A549 (cell line): ENCODE data around the gene PDE3B. TPM values are rescaled to one million over a fixed set of nuclear protein-coding genes. Genes with fewer than 3 reads are reported as not detected.

ENCODE experiments used
- ATAC-seq, 2 experiments: fragments of 200-7000 bp in 1 of 2; fragments of >200 bp in 1 of 2; cut with Nextera tagmentation in 1 of 2; cut with Tn5 transposase in 1 of 2; 3 replicates each; pipeline versions ENCODE4 v1.8.0 to v1.9.1; 2018 to 2020; ENCODE audit warnings: mild to moderate bottlenecking in 1 of 2, moderate library complexity in 1 of 2
- CTCF ChIA-PET: fragments of 300-600 bp; sonication (Branson Sonifier 250); formaldehyde crosslinking; extraction: SDS; loops from one replicate; lab custom pipeline; 2021; ENCODE audit warnings: antibody characterized with exemption, inconsistent platforms; lab: Yijun Ruan, JAX
- POLR2A ChIA-PET: fragments of 350-600 bp; formaldehyde crosslinking; extraction: SDS; loops from one replicate; lab custom pipeline; 2021; ENCODE audit warnings: antibody characterized with exemption, inconsistent platforms; lab: Yijun Ruan, JAX
- DNase-seq, 2 experiments: peaks; one replicate each; pipeline versions ENCODE4 v3.0.0 to v3.0.0-alpha.2; 2011 to 2016; ENCODE audit warnings: low read depth in 1 of 2, low spot score in 1 of 2
- FAIRE-seq: peaks from 2 replicates; lab custom pipeline; 2011; peaks lifted over from hg19 to GRCh38; lab: Jason Lieb, UNC
- H3K27ac ChIP-seq, 2 experiments: fragments of >200 bp; sonication (Bioruptor Twin); formaldehyde crosslinking; 3 replicates each; pipeline ENCODE4 v1.5.1; 2016 to 2017
- H3K4me1 ChIP-seq: fragments of >200 bp; sonication (Bioruptor Twin); formaldehyde crosslinking; 3 replicates; pipeline ENCODE4 v1.6.1; 2016
- H3K4me2 ChIP-seq: fragments of >200 bp; sonication (Bioruptor Twin); formaldehyde crosslinking; 3 replicates; pipeline ENCODE4 v1.6.1; 2016
- H3K4me3 ChIP-seq: fragments of >200 bp; sonication (Bioruptor Twin); formaldehyde crosslinking; 3 replicates; pipeline ENCODE4 v1.5.1; 2016
- H3K9me3 ChIP-seq: fragments of >200 bp; sonication (Bioruptor Twin); formaldehyde crosslinking; 3 replicates; pipeline ENCODE4 v1.6.1; 2016
- BHLHE40 ChIP-seq: IDR thresholded peaks from 2 replicates; pipeline ENCODE4 v1.6.1; 2012; ENCODE audit warnings: low read depth, low read length, inconsistent platforms
- CBX8 ChIP-seq: fragments of 200-600 bp; sonication (generic); IDR thresholded peaks from 2 replicates; pipeline ENCODE4 v1.6.1; 2016
- CEBPB ChIP-seq, 2 experiments: fragments of >200 bp in 1 of 2; sonication (Bioruptor Twin) in 1 of 2; formaldehyde crosslinking in 1 of 2; IDR thresholded peaks; 2 replicates each; pipeline ENCODE4 v1.6.1; 2012 to 2016
- CHD4 ChIP-seq: fragments of 200-600 bp; sonication (generic); IDR thresholded peaks from 2 replicates; pipeline ENCODE4 v1.6.1; 2016; ENCODE audit warnings: antibody characterized with exemption, mild to moderate bottlenecking, borderline replicate concordance
- EHF ChIP-seq: fragments of 250-450 bp; sonication (Bioruptor Pico); IDR thresholded peaks from 2 replicates; pipeline ENCODE4 v1.5.0; 2020; ENCODE audit warnings: mild to moderate bottlenecking
- EP300 ChIP-seq, 2 experiments: fragments of >200 bp; sonication (Bioruptor Twin); formaldehyde crosslinking; IDR thresholded peaks; 2 replicates in 1 of 2; 3 replicates in 1 of 2; pipeline ENCODE4 v1.6.1; 2016 to 2017
- ESRRA ChIP-seq: fragments of 150-350 bp; IDR thresholded peaks from 2 replicates; pipeline ENCODE4 v1.6.1; 2014; ENCODE audit warnings: mild to moderate bottlenecking, low read length, borderline replicate concordance
- FOSB ChIP-seq: fragments of 250-450 bp; sonication (Bioruptor Pico); IDR thresholded peaks from 2 replicates; pipeline ENCODE4 v1.5.0; 2020; ENCODE audit warnings: mild to moderate bottlenecking, moderate library complexity
- FOXS1 ChIP-seq: fragments of 250-450 bp; sonication (Bioruptor Pico); IDR thresholded peaks from 2 replicates; pipeline ENCODE4 v1.5.0; 2020; ENCODE audit warnings: mild to moderate bottlenecking, moderate library complexity
- GATA3 ChIP-seq: IDR thresholded peaks from 2 replicates; pipeline ENCODE4 v1.6.1; 2012; ENCODE audit warnings: borderline replicate concordance
- HOXA7 ChIP-seq: fragments of 250-450 bp; sonication (Bioruptor Pico); IDR thresholded peaks from 2 replicates; pipeline ENCODE4 v1.5.0; 2020; ENCODE audit warnings: mild to moderate bottlenecking, moderate library complexity
- HOXB5 ChIP-seq: fragments of 250-450 bp; sonication (Bioruptor Pico); IDR thresholded peaks from 2 replicates; pipeline ENCODE4 v1.5.0; 2020; ENCODE audit warnings: mild to moderate bottlenecking, moderate library complexity
- KDM5A ChIP-seq: fragments of 200-600 bp; sonication (generic); IDR thresholded peaks from 2 replicates; pipeline ENCODE4 v1.6.1; 2016; ENCODE audit warnings: antibody characterized with exemption, mild to moderate bottlenecking
- MAFK ChIP-seq: fragments of 450-650 bp; IDR thresholded peaks from 2 replicates; pipeline ENCODE4 v1.6.1; 2014; ENCODE audit not compliant: partially characterized antibody
- MAZ ChIP-seq: fragments of 150-350 bp; IDR thresholded peaks from 2 replicates; pipeline ENCODE4 v1.6.1; 2014; ENCODE audit warnings: antibody characterized with exemption, low read depth, low read length, borderline replicate concordance
- NFE2L2 ChIP-seq: fragments of 150-350 bp; conservative IDR thresholded peaks from 2 replicates; pipeline ENCODE4 v1.6.1; 2014; ENCODE audit warnings: low read length
- NPAS2 ChIP-seq: fragments of 250-450 bp; sonication (Bioruptor Pico); IDR thresholded peaks from 2 replicates; pipeline ENCODE4 v1.8.0; 2022; ENCODE audit warnings: mild to moderate bottlenecking, moderate library complexity, borderline replicate concordance
- PHF8 ChIP-seq: fragments of 200-600 bp; sonication (generic); IDR thresholded peaks from 2 replicates; pipeline ENCODE4 v1.6.1; 2016; ENCODE audit warnings: low read depth, mild to moderate bottlenecking, antibody characterized with exemption, moderate library complexity, borderline replicate concordance
- POLR2A ChIP-seq: IDR thresholded peaks from 2 replicates; pipeline ENCODE4 v1.6.1; 2012; ENCODE audit warnings: mild to moderate bottlenecking, low read length
- RAD21 ChIP-seq, 2 experiments: fragments of >200 bp in 1 of 2; sonication (Bioruptor Twin) in 1 of 2; formaldehyde crosslinking in 1 of 2; IDR thresholded peaks in 1 of 2; conservative IDR thresholded peaks in 1 of 2; 2 replicates in 1 of 2; 3 replicates in 1 of 2; pipeline ENCODE4 v1.6.1; 2012 to 2018; ENCODE audit warnings: inconsistent platforms in 1 of 2
- RARB ChIP-seq: fragments of 250-450 bp; sonication (Bioruptor Pico); IDR thresholded peaks from 2 replicates; pipeline ENCODE4 v1.8.0; 2021; ENCODE audit warnings: mild to moderate bottlenecking, moderate library complexity
- ZC3H11A ChIP-seq: fragments of 450-650 bp; IDR thresholded peaks from 2 replicates; pipeline ENCODE4 v1.6.1; 2014; ENCODE audit warnings: antibody characterized with exemption, mild to moderate bottlenecking
- ZSCAN20 ChIP-seq: fragments of 250-450 bp; sonication (Bioruptor Pico); IDR thresholded peaks from 2 replicates; pipeline ENCODE4 v1.8.0; 2022; ENCODE audit warnings: mild to moderate bottlenecking, moderate library complexity
- WGBS: methylation state at CpG from one replicate; pipeline ENCODE4 v1.1.6; 2017; ENCODE audit errors: missing lambda C conversion rate; 5-methylcytosine and 5-hydroxymethylcytosine counted together
- polyA plus RNA-seq, 4 experiments: library from polyadenylated mRNA; depleted of rRNA in 3 of 4; stranded (reverse); fragments of >200 nt; fragmentation: RNase III in 1 of 4; extraction: RNeasy Plus Mini Kit Qiagen cat#74134 plus additional on column Dnase treatment in 1 of 4; gene quantifications; 2 replicates in 3 of 4; 3 replicates in 1 of 4; pipeline ENCODE4 v1.2.3, GENCODE V29; 2011 to 2017
- TF ChIP-seq, protein P1 (sequence below): IDR thresholded peaks from 2 replicates; pipeline ENCODE4 v1.6.1; 2012
- TF ChIP-seq, protein P2 (sequence below): fragments of 200-600 bp; sonication (generic); IDR thresholded peaks from 2 replicates; pipeline ENCODE4 v1.6.1; 2016; ENCODE audit warnings: antibody characterized with exemption, mild to moderate bottlenecking, moderate library complexity
- TF ChIP-seq, protein P3 (sequence below): fragments of 450-650 bp; IDR thresholded peaks from 2 replicates; pipeline ENCODE4 v1.6.1; 2014; ENCODE audit warnings: antibody characterized with exemption
- TF ChIP-seq, protein P4 (sequence below): fragments of 250-450 bp; sonication (Bioruptor Pico); IDR thresholded peaks from 2 replicates; pipeline ENCODE4 v1.5.0; 2021; ENCODE audit warnings: mild to moderate bottlenecking, moderate library complexity, borderline replicate concordance
- TF ChIP-seq, protein P5 (sequence below): fragments of >200 bp; sonication (Bioruptor Twin); formaldehyde crosslinking; IDR thresholded peaks from 2 replicates; pipeline ENCODE4 v1.6.1; 2016
- TF ChIP-seq, protein P6 (sequence below): fragments of 250-450 bp; sonication (Bioruptor Pico); IDR thresholded peaks from 2 replicates; pipeline ENCODE4 v1.5.0; 2020; ENCODE audit warnings: low read depth, mild to moderate bottlenecking, moderate library complexity

PDE3B gene
- polyA plus RNA-seq, 2 of the 4 experiments (the other 2 are of a cell fraction), result 2.4 to 2.9 TPM

DNA sequence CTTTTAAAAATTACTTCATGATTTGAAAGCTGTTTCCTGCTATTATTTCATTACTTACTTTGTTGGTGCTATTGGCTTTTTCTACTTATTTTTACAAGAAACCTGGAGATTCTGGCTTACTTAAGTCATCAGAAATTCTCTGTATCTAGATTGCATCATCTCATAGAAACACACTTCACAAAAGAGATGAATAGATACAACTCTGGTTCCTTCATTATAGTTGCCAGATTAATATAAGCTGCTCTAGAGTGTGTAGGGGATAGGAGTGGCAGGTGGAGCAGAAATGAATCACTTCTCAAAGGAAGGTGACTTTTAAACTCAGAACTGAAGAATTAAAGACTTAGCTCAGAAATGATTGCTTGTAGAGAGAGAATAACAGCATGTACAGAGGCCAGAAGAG lies 228.4 kb downstream of the PDE3B start:
- POLR2A ChIA-PET, result no interaction called here
- CTCF ChIA-PET, result interaction anchor here (0.7 to 1.7 kb wide), 5 partner anchors 9 to 36 kb away, joined by 3 to 7 read pairs (median 3); partner anchors contain the start of gene CYP2R1
- no peak for FAIRE-seq

DNA sequence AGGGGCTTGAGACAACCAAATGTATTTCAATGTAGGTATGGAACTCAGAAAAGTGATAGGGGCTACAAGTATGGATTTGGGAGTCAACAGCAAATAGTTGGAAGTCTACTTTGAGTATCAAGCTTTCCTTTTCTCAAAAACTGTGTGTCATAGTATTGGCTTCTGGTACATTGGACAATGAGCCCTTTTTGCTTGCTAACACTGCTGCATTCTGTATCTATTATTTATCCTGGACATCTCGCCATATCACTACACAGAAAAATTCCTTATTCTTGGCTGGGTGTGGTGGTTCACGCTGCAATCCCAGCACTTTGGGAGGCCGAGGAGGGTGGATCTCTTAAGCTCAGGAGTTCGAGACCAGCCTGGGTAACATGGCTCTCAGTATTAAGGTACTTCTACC lies 230.0 kb downstream of the PDE3B start:
- no peak overlapping the region for H3K4me2 ChIP-seq
- CTCF ChIA-PET, result no interaction called here
- no peak overlapping the region for H3K4me3 ChIP-seq
- H3K27ac ChIP-seq, result no peak overlapping the region
- FAIRE-seq (no peak), ATAC-seq (no peak), DNase-seq (no peak)
- POLR2A ChIA-PET, result no interaction called here
- TF ChIP-seq FOXS1 (no peak), RAD21 (conservative IDR thresholded peaks at IDR 0.05 in 1 of 2, IDR thresholded peaks at IDR 0.05 in 1 of 2) (no peak), EP300 (IDR thresholded peaks at IDR 0.05) (no peak), MAZ (no peak), PHF8 (no peak), HOXA7 (CRISPR knock-in tag) (no peak), ZC3H11A (no peak), HOXB5 (no peak), FOSB (no peak), NPAS2 (CRISPR knock-in tag) (no peak), GATA3 (no peak), CEBPB (IDR thresholded peaks at IDR 0.05) (no peak), ESRRA (no peak), ZSCAN20 (CRISPR knock-in tag) (no peak), EHF (no peak)
- TF ChIP-seq, protein P1, sequence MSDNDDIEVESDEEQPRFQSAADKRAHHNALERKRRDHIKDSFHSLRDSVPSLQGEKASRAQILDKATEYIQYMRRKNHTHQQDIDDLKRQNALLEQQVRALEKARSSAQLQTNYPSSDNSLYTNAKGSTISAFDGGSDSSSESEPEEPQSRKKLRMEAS, result no peak
- TF ChIP-seq, protein P2, sequence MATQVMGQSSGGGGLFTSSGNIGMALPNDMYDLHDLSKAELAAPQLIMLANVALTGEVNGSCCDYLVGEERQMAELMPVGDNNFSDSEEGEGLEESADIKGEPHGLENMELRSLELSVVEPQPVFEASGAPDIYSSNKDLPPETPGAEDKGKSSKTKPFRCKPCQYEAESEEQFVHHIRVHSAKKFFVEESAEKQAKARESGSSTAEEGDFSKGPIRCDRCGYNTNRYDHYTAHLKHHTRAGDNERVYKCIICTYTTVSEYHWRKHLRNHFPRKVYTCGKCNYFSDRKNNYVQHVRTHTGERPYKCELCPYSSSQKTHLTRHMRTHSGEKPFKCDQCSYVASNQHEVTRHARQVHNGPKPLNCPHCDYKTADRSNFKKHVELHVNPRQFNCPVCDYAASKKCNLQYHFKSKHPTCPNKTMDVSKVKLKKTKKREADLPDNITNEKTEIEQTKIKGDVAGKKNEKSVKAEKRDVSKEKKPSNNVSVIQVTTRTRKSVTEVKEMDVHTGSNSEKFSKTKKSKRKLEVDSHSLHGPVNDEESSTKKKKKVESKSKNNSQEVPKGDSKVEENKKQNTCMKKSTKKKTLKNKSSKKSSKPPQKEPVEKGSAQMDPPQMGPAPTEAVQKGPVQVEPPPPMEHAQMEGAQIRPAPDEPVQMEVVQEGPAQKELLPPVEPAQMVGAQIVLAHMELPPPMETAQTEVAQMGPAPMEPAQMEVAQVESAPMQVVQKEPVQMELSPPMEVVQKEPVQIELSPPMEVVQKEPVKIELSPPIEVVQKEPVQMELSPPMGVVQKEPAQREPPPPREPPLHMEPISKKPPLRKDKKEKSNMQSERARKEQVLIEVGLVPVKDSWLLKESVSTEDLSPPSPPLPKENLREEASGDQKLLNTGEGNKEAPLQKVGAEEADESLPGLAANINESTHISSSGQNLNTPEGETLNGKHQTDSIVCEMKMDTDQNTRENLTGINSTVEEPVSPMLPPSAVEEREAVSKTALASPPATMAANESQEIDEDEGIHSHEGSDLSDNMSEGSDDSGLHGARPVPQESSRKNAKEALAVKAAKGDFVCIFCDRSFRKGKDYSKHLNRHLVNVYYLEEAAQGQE, result no peak
- TF ChIP-seq, protein P3, sequence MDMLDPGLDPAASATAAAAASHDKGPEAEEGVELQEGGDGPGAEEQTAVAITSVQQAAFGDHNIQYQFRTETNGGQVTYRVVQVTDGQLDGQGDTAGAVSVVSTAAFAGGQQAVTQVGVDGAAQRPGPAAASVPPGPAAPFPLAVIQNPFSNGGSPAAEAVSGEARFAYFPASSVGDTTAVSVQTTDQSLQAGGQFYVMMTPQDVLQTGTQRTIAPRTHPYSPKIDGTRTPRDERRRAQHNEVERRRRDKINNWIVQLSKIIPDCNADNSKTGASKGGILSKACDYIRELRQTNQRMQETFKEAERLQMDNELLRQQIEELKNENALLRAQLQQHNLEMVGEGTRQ, result no peak
- TF ChIP-seq, protein P4, sequence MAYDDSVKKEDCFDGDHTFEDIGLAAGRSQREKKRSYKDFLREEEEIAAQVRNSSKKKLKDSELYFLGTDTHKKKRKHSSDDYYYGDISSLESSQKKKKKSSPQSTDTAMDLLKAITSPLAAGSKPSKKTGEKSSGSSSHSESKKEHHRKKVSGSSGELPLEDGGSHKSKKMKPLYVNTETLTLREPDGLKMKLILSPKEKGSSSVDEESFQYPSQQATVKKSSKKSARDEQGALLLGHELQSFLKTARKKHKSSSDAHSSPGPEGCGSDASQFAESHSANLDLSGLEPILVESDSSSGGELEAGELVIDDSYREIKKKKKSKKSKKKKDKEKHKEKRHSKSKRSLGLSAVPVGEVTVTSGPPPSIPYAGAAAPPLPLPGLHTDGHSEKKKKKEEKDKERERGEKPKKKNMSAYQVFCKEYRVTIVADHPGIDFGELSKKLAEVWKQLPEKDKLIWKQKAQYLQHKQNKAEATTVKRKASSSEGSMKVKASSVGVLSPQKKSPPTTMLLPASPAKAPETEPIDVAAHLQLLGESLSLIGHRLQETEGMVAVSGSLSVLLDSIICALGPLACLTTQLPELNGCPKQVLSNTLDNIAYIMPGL, result no peak
- no peaks in the 10 kb centered on the region for H3K9me3 ChIP-seq
- peaks cover 7% of the 10 kb centered on the region; the same call in 2 of the 3 replicates for H3K4me1 ChIP-seq
- 86% methylated on average over 4 of the region's 4 CpGs for WGBS

More for the DNA sequence above, 228.4 kb downstream of the PDE3B start:
- Histone ChIP-seq H3K27ac (no peak overlapping the region), H3K4me3 (no peak overlapping the region), H3K4me1 (peaks cover 7% of the 10 kb centered on the region; the same call in 2 of the 3 replicates), H3K9me3 (no peaks in the 10 kb centered on the region)
- DNase-seq (no peak), ATAC-seq (no peak)
- TF ChIP-seq ESRRA (no peak), CHD4 (no peak), ZSCAN20 (CRISPR knock-in tag) (no peak), RARB (no peak), NFE2L2 (no peak), NPAS2 (CRISPR knock-in tag) (no peak), PHF8 (no peak), EHF (no peak), KDM5A (no peak), CBX8 (no peak), POLR2A (no peak), BHLHE40 (no peak), MAFK (no peak)
- TF ChIP-seq, protein P4, result no peak
- TF ChIP-seq, protein P5, sequence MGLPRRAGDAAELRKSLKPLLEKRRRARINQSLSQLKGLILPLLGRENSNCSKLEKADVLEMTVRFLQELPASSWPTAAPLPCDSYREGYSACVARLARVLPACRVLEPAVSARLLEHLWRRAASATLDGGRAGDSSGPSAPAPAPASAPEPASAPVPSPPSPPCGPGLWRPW, result no peak
- TF ChIP-seq, protein P6, sequence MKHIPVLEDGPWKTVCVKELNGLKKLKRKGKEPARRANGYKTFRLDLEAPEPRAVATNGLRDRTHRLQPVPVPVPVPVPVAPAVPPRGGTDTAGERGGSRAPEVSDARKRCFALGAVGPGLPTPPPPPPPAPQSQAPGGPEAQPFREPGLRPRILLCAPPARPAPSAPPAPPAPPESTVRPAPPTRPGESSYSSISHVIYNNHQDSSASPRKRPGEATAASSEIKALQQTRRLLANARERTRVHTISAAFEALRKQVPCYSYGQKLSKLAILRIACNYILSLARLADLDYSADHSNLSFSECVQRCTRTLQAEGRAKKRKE (CRISPR knock-in tag), result no peak
- TF ChIP-seq, protein P1, result no peak
- TF ChIP-seq, all 56 proteins: peak for 0
- no peak overlapping the region for H3K4me2 ChIP-seq
